HTERT RPE-1 (cell line): ENCODE measurements around the gene ATAD3C.
"Not testable (repeated sequence)": the region's sequence is repeated elsewhere in the genome, so short reads cannot be mapped to it uniquely, and the experiment has no call there.

Experiments used
- in situ Hi-C: fragments of 300-500 bp; cut with MboI; formaldehyde crosslinking; loops from 4 replicates; pipeline ENCODE4 v1.14.3; 2020; ENCODE audit warnings: low sequenced_read_pairs

The ATAD3C gene

GRCh38 chr1:1494311-1494710, 44.8 kb downstream of the ATAD3C start:
- in situ Hi-C loops: not testable (repeated sequence)

GRCh38 chr1:1495461-1495975, 46.0 kb downstream of the ATAD3C start:
- in situ Hi-C loops: not testable (repeated sequence)

- in situ Hi-C loops: not testable (repeated sequence)
Observed at GRCh38 chr1:1504777-1505365, 55.4 kb downstream of the ATAD3C start.

GRCh38 chr1:1505366-1505798, 55.9 kb downstream of the ATAD3C start:
- in situ Hi-C loops: not testable (repeated sequence)

GRCh38 chr1:1505801-1506200, 56.3 kb downstream of the ATAD3C start:
- in situ Hi-C loops: not testable (repeated sequence)

GRCh38 chr1:1507305-1507704, 57.8 kb downstream of the ATAD3C start:
- in situ Hi-C loops: no loop called here

GRCh38 chr1:1508775-1509464, 59.4 kb downstream of the ATAD3C start:
- in situ Hi-C loops: not testable (repeated sequence)

- in situ Hi-C loops: not testable (repeated sequence)
Observed at GRCh38 chr1:1509465-1509850, 60.0 kb downstream of the ATAD3C start.

GRCh38 chr1:1510912-1511532, 61.5 kb downstream of the ATAD3C start:
- in situ Hi-C loops: no loop called here

GRCh38 chr1:1511533-1512285, 62.2 kb downstream of the ATAD3C start, which contains the start of gene ATAD3A:
Gene ATAD3A, plus strand, starts transcription at chr1:1512162. Its CDS starts 107 bp downstream, at chr1:1512269.
- in situ Hi-C loops: no loop called here

GRCh38 chr1:1512425-1512824, 62.9 kb downstream of the ATAD3C start:
- in situ Hi-C loops: not testable (repeated sequence)

GRCh38 chr1:1513675-1514074, 64.2 kb downstream of the ATAD3C start:
- in situ Hi-C loops: not testable (repeated sequence)

GRCh38 chr1:1514376-1514775, 64.9 kb downstream of the ATAD3C start:
- in situ Hi-C loops: not testable (repeated sequence)

- in situ Hi-C loops: not testable (repeated sequence)
Observed at GRCh38 chr1:1516923-1517322, 67.4 kb downstream of the ATAD3C start.

- in situ Hi-C loops: no loop called here
Observed at GRCh38 chr1:1517973-1518620, 68.6 kb downstream of the ATAD3C start.

GRCh38 chr1:1518621-1519007, 69.1 kb downstream of the ATAD3C start:
- in situ Hi-C loops: not testable (repeated sequence)
